Spinal cord (tissue), 10 donors: ENCODE data around the gene VAMP2. TPM values are rescaled to one million over a fixed set of nuclear protein-coding genes. Genes with fewer than 3 reads are reported as not detected.

Experiments
- DNase-seq, 6 donors: peaks; one replicate each; pipeline versions ENCODE4 v3.0.0 to v3.0.0-alpha.2; 2013 to 2015; ENCODE audit warnings: low spot score in 6 of 6, low read depth in 4 of 6
- H3K27ac ChIP-seq: one replicate; pipeline ENCODE4 v1.5.1; 2013; ENCODE audit warnings: low read depth, low read length, control low read depth
- H3K27me3 ChIP-seq: one replicate; pipeline ENCODE4 v1.6.1; 2013; ENCODE audit warnings: low read length; ENCODE audit not compliant: control insufficient read depth, insufficient read depth
- H3K36me3 ChIP-seq: one replicate; pipeline ENCODE4 v1.6.1; 2013; ENCODE audit warnings: low read length; ENCODE audit not compliant: control insufficient read depth, insufficient read depth
- H3K4me1 ChIP-seq: one replicate; pipeline ENCODE4 v1.6.1; 2013; ENCODE audit warnings: low read length; ENCODE audit not compliant: control insufficient read depth, insufficient read depth
- H3K4me3 ChIP-seq: one replicate; pipeline ENCODE4 v1.5.1; 2013; ENCODE audit warnings: low read depth, low read length, control low read depth
- H3K9me3 ChIP-seq: one replicate; pipeline ENCODE4 v1.6.1; 2013; ENCODE audit warnings: low read length; ENCODE audit not compliant: control insufficient read depth, insufficient read depth
- WGBS: methylation state at CpG from one replicate; pipeline ENCODE4 v1.1.5; 2013; ENCODE audit warnings: missing lambda C conversion rate; ENCODE audit not compliant: insufficient coverage; 5-methylcytosine and 5-hydroxymethylcytosine counted together
- long read RNA-seq, 4 donors: transcript quantifications; one replicate each; lab custom pipeline, GENCODE V29; 2026
- polyA plus RNA-seq, 2 donors: library from polyadenylated mRNA; unstranded; fragments of 120-200 nt; gene quantifications; one replicate each; pipeline ENCODE4 v1.2.1, GENCODE V29; 2013; ENCODE audit not compliant: insufficient read length in 2 of 2
- total RNA-seq, 2 donors: library from RNA; depleted of rRNA in 1 of 2; stranded (reverse); fragments of 120-200 nt in 1 of 2; fragments of >200 nt in 1 of 2; gene quantifications; one replicate each; pipeline versions ENCODE4 v1.2.3 to v1.2.4, GENCODE V29; 2013 to 2014
- donor health status: healthy.

Gene VAMP2
- total RNA-seq (10 to 100 TPM; 30.2 to 66.9 TPM), polyA plus RNA-seq (100 to 1,000 TPM; 413 to 414 TPM)
- long read RNA-seq, donor 1, transcript VAMP2-203 (4 exons, 557 nt), result minor isoform, 11 of 249 reads
- long read RNA-seq, donor 1, transcript VAMP2-201 (5 exons, 2,153 nt), result major isoform, 175 of 249 reads
- long read RNA-seq, donor 1, partial matches to known transcripts, result 62 of 249 reads
- long read RNA-seq, donor 1, other reads (novel, unspliced or antisense), result 0 of 249 reads
- long read RNA-seq, donor 2, transcript VAMP2-201 (5 exons, 2,153 nt), result major isoform, 92 of 149 reads
- long read RNA-seq, donor 2, transcript VAMP2-203 (4 exons, 557 nt), result minor isoform, 8 of 149 reads
- long read RNA-seq, donor 2, partial matches to known transcripts, result 48 of 149 reads
- long read RNA-seq, donor 2, other reads (novel, unspliced or antisense), result 0 of 149 reads
- long read RNA-seq, donor 3, transcript VAMP2-203 (4 exons, 557 nt), result minor isoform, 5 of 176 reads
- long read RNA-seq, donor 3, transcript VAMP2-201 (5 exons, 2,153 nt), result major isoform, 97 of 176 reads
- long read RNA-seq, donor 3, partial matches to known transcripts, result 74 of 176 reads
- long read RNA-seq, donor 3, other reads (novel, unspliced or antisense), result 0 of 176 reads
- long read RNA-seq, donor 4, transcript VAMP2-201 (5 exons, 2,153 nt), result major isoform, 34 of 52 reads
- long read RNA-seq, donor 4, transcript VAMP2-203 (4 exons, 557 nt), result minor isoform, 11 of 52 reads
- long read RNA-seq, donor 4, partial matches to known transcripts, result 7 of 52 reads
- long read RNA-seq, donor 4, other reads (novel, unspliced or antisense), result 0 of 52 reads

DNA sequence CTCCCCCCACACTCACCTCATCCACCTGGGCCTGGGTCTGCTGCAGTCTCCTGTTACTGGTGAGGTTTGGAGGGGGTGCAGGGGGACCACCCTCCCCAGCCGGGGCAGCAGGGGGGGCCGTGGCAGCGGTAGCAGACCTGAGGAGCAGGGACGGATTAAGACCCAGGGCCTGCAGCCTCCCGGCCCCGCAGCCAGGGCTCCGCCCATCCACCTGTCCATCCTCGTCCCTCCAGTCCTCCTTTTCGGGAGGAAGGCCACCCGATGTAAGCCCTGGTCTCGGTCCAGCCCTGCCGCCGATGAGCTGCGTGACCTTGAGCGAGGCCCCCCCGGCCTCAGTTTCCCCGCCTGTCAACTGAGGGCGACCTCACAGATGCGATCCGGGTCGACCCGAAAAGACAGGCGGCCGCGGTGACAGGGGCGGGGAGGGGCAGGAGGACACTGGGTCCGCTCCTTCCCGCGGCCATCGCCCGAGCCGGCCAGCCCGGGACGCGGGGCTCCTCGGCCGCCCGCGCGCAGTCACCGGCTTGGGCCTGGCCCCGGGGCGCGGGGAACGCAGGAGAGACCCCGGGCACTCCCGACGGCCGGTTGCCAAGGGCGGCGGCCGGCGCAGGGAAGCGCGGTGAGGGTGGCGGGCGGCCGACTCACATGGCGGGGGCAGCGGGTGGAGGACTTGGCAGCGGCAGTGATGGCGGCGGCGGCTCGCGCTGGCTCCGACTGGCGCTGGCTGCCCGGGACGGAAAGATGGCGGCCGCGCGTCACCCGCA is at the start of gene VAMP2:
VAMP2 (minus strand) TSS at position 716 of the 764 bp plus-strand sequence; CDS start at position 647, 69 bp downstream.
- Histone ChIP-seq H3K4me1 (peaks cover 59% of the 10 kb centered on the region), H3K9me3 (no peaks in the 10 kb centered on the region), H3K4me3 (peak within 1 kb of the TSS; percentile 95), H3K27ac (peak within 1 kb of the TSS; percentile 95), H3K27me3 (no peaks in the 10 kb centered on the region), H3K36me3 (peaks cover 43% of the 10 kb centered on the region)
- peak in 1 of 6 donors; percentile 95 for DNase-seq
- under 1% methylated on average over 75 of the region's 75 CpGs for WGBS

GRCh38 chr17:8210761-8211458 is 48.2 kb upstream of the VAMP2 start:
- no peaks in the 10 kb centered on the region for H3K9me3 ChIP-seq

DNA sequence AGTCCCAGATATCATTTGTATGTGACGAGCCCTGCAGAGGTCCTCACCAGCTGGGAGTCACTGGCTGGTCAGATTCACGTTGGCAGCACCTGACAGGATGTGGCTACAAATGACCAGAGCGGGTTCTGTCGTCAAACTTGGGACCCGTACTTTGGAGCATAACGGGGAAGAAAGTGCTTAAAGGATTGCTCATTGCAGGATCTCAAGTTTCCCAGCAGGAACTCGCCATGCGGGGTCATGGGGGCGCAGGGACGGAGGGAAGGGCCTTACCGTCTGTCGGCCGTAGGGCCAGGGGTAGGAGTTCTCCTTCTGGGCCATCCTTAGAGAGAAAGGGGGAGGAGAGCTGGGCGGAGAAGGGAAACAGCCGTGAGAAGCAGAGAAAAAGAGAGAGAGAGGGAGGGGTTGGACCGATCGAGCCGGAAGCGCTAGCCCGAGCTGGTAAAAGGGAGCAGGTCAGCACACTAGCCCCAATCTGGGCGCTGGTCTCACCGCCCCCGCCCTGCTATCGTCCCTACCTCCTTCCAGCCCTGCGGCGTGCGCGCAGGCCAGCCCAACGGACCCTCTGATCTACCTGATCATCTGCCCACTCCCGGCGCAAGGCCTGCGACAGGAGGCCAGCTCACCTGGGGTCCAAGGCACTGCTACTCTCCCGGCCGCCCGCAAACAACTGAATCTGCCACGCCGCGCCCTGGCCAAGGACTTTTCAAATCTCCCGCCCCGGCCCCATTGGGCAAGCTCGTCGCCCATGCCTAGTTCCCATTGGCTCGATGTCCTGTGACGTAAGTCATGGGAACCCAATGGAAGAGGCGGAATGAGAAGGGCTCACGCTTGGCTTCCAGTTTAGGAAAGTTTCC is 47.4 kb upstream of the VAMP2 start, which contains the start of gene AURKB:
AURKB (minus strand) TSS at position 669 of the 854 bp plus-strand sequence; CDS start at position 318, 351 bp downstream.
- Histone ChIP-seq H3K27ac (peak within 1 kb of the TSS; percentile 91), H3K4me1 (peaks cover 23% of the 10 kb centered on the region), H3K27me3 (no peaks in the 10 kb centered on the region), H3K36me3 (peaks cover 7% of the 10 kb centered on the region), H3K9me3 (no peaks in the 10 kb centered on the region), H3K4me3 (peak within 1 kb of the TSS; percentile 78)
- DNase-seq, result peak; percentile 90 to 99 (median 96)
- 2% methylated on average over 44 of the region's 46 CpGs for WGBS

More at GRCh38 chr17:8210761-8211458, 48.2 kb upstream of the VAMP2 start:
- Histone ChIP-seq H3K4me1 (peaks cover 23% of the 10 kb centered on the region), H3K27ac (peak overlapping the region; percentile 91), H3K4me3 (peak overlapping the region; percentile 78), H3K27me3 (no peaks in the 10 kb centered on the region), H3K36me3 (peaks cover 5% of the 10 kb centered on the region)
- 0% methylated on average over 9 of the region's 22 CpGs for WGBS
- DNase-seq, result no peak

DNA sequence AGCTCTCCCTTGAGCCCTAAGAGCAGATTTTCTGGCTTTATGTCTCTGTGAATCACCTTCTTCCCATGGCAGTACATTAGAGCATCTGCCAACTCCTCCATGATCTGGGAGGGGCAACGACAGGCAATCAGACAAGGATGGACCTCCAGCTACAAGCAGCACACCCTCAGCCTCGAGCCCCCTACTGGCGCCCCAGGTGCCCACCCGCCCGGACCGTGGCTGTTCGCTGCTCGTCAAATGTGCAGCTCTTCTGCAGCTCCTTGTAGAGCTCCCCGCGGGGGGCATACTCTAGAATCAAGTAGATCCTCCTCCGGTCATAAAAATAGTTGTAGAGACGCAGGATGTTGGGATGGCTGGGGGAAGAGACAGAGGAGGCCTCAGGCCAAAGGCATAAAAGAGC is 43.8 kb upstream of the VAMP2 start:
- Histone ChIP-seq H3K27ac (no peak overlapping the region), H3K9me3 (no peaks in the 10 kb centered on the region), H3K4me1 (peaks cover 23% of the 10 kb centered on the region), H3K36me3 (peaks cover 12% of the 10 kb centered on the region), H3K27me3 (no peaks in the 10 kb centered on the region), H3K4me3 (no peak overlapping the region)
- WGBS, result 89% methylated on average over 10 of the region's 12 CpGs
- no peak for DNase-seq

DNA sequence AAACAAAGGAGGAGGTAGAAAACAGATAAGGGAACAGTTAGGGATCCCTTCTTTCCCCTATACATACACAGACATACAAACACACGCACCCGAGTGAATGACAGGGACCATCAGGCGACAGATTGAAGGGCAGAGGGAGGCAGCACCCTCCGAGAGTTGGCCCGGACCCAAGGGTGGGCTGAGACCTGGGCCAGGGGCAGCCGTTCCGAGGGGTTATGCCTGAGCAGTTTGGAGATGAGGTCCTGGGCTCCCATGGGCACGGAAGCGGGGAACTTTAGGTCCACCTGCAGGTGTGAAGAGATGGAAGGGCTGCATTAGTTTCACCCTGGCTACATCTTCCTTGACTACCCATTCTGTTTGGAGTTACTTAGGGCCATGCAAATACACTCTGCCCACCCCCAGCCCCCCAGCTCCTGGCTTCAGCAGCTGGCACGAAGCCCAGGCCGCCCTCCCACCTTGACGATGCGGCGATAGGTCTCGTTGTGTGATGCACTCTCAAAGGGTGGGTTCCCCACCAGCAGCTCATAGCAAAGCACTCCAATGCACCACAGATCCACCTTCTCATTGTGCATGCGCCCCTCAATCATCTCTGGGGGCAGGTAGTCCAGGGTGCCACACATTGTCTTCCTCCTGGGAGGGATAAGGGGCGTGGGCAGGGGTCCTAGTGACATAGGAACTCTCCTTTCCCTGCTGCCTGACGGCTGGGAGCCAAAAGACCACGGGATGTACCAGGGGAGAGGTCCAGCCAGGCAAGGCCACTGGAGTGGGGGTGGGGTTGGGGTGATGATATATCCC is 42.2 kb upstream of the VAMP2 start:
- Histone ChIP-seq H3K4me1 (peaks cover 24% of the 10 kb centered on the region), H3K36me3 (peaks cover 12% of the 10 kb centered on the region), H3K9me3 (no peaks in the 10 kb centered on the region), H3K27ac (no peak overlapping the region), H3K27me3 (no peaks in the 10 kb centered on the region), H3K4me3 (no peak overlapping the region)
- DNase-seq, result no peak
- 89% methylated on average over 16 of the region's 19 CpGs for WGBS

DNA sequence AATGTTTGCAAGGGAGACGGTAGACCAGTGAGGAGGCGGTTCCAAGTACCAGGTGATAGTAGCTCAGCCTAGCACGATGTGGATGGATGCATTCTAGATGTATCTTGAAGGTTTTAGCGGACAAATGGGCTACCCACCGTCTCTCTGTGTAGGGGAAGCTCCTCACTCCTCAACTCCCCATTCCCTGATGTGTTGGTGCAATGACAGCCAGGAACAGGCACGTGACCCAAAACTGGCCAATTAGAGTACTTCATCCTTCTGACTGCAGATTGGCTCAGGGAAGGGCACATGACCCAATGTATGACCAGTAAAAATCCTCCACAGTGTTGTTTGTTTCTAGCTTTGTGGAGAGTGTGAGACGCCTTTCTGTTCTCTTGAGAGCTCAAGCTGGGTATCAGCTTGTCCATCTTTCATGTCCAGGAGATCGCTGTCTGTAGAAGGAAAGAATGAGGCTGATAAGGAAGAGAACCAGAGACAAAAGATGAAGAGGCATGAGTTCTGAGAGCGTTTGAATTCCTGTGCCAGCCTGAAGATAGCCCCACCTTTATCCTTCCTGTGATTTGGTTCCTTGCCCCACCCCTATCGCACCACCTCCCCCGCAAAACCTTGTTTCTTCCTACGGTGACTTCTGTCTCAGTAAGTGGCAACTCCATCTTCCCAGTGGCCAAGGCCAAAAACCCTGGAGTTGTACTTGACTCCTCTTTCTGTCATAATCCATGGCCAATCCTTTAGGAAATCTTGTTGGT is 29.5 kb upstream of the VAMP2 start:
- H3K36me3 ChIP-seq, result no peaks in the 10 kb centered on the region
- no peaks in the 10 kb centered on the region for H3K27me3 ChIP-seq
- peak overlapping the region; percentile 47 for H3K4me3 ChIP-seq
- H3K9me3 ChIP-seq, result no peaks in the 10 kb centered on the region
- 7% methylated on average over 11 of the region's 12 CpGs for WGBS
- peak overlapping the region; percentile 97 for H3K27ac ChIP-seq
- DNase-seq, result peak; percentile 93 to 99 (median 94)
- H3K4me1 ChIP-seq, result peaks cover 47% of the 10 kb centered on the region

DNA sequence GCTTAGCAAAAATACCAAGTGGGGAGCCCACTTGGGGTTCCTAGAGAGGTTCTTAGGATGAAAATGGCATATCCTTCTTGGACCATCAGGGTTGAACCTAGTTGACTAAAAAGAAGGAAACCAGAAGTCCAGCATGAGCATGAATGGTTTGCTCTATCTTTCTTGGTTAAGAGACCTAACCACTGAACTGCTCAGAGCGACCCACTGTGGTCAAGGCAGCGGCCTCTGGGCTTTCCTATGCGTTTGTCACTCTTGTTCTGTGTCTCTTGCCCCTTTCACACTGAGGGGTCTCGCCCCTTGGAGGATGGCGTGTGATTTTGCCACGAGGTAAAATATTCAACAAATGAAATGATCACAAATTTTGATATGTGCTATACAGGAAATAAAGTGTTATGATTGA is 27.8 kb upstream of the VAMP2 start:
- 0% methylated on average over 3 of the region's 6 CpGs for WGBS
- peaks cover 52% of the 10 kb centered on the region for H3K4me1 ChIP-seq
- no peaks in the 10 kb centered on the region for H3K9me3 ChIP-seq
- H3K4me3 ChIP-seq, result peak overlapping the region; percentile 94
- peak overlapping the region; percentile 98 for H3K27ac ChIP-seq
- H3K36me3 ChIP-seq, result no peaks in the 10 kb centered on the region
- H3K27me3 ChIP-seq, result no peaks in the 10 kb centered on the region
- no peak for DNase-seq
